Measurements from ENCODE around the gene PEPD. TPM values are rescaled to one million over a fixed set of nuclear protein-coding genes. Genes with fewer than 3 reads are reported as not detected.

PEPD gene
- total and polyA plus RNA-seq, 10 of the 15 experiments (the other 5 are each of a cell fraction or from before 2014, with no cell fraction given): 1.4 to 52.0 (median 20.2) TPM

- FAIRE-seq (no peak), DNase-seq (ENCODE audit: low read depth, low spot score) (no peak), ATAC-seq (no peak)
- BruUV-seq (replicated peaks): no TSS peak
- Histone ChIP-seq H3K79me2 (ENCODE audit: control insufficient read depth, insufficient read depth, low read length) (no peaks in the 10 kb centered on the region), H3K4me2 (ENCODE audit: control insufficient read depth, insufficient read depth) (no peak overlapping the region), H3K4me1 (ENCODE audit: control insufficient read depth, insufficient read depth, low read length) (no peaks in the 10 kb centered on the region), H3K9ac (ENCODE audit: control insufficient read depth, insufficient read depth, low read length) (no peak overlapping the region), H3K36me3 (ENCODE audit: control insufficient read depth in 2 of 2, insufficient read depth in 2 of 2, low read length in 1 of 2) (no peaks in the 10 kb centered on the region), H2AFZ (ENCODE audit: control insufficient read depth, low read depth, low read length) (no peak overlapping the region), H4K20me1 (ENCODE audit: control insufficient read depth, insufficient read depth) (no peaks in the 10 kb centered on the region), H3K9me3 (replicated peaks; ENCODE audit: control insufficient read depth, insufficient read depth, low read length) (no peaks in the 10 kb centered on the region), H3K27ac (ENCODE audit: control insufficient read depth, insufficient read depth) (no peak overlapping the region), H3K27me3 (replicated peaks in 1 of 2; ENCODE audit: control insufficient read depth in 2 of 2, insufficient read depth in 2 of 2, low read length in 1 of 2) (no peaks in the 10 kb centered on the region), H3K4me3 (no peak overlapping the region)
- ChIA-PET CTCF (no interaction called here), POLR2A (no interaction called here), RAD21 (ENCODE audit: unreplicated experiment) (no interaction called here), SMC1A (ENCODE audit: uncharacterized antibody, unreplicated experiment) (no interaction called here)
- TF ChIP-seq RFX5 (IDR thresholded peaks at IDR 0.05; ENCODE audit: low read depth, low read length): no peak
- no peak for TF ChIP-seq SPI1 (IDR thresholded peaks at IDR 0.05; ENCODE audit: borderline replicate concordance, insufficient read depth, low read depth, low read length)
- TF ChIP-seq CTCF (IDR thresholded peaks at IDR 0.05 in 2 of 3, conservative IDR thresholded peaks at IDR 0.05 in 1 of 3; ENCODE audit: control insufficient read depth in 2 of 3, extremely low read depth in 1 of 3, insufficient read depth in 1 of 3, low read depth in 3 of 3, low read length in 3 of 3): no peak
- TF ChIP-seq IRF4 (IDR thresholded peaks at IDR 0.05; ENCODE audit: low read depth, low read length): no peak
- TF ChIP-seq WRNIP1 (IDR thresholded peaks at IDR 0.05; ENCODE audit: borderline replicate concordance, low read depth, low read length): no peak
- TF ChIP-seq PKNOX1 (IDR thresholded peaks at IDR 0.05): no peak
- TF ChIP-seq TARDBP (IDR thresholded peaks at IDR 0.05; ENCODE audit: borderline replicate concordance): no peak
- TF ChIP-seq ZNF24 (IDR thresholded peaks at IDR 0.05): no peak
- TF ChIP-seq EED (IDR thresholded peaks at IDR 0.05; ENCODE audit: low read depth): no peak
- TF ChIP-seq ZBTB4 (CRISPR knock-in tag; IDR thresholded peaks at IDR 0.05): no peak
- TF ChIP-seq DPF2 (IDR thresholded peaks at IDR 0.05): no peak
- no peak for TF ChIP-seq MXI1 (IDR thresholded peaks at IDR 0.05; ENCODE audit: low read depth, low read length)
- in situ Hi-C loops (cut with MboI): no loop called here
- WGBS (ENCODE audit: insufficient coverage, insufficient replicate concordance, low lambda C conversion rate, missing lambda C conversion rate): 49% methylated on average over 22 of the region's 22 CpGs
- intact Hi-C loops (cut with micrococcal nuclease; ENCODE audit: unreplicated experiment): no loop called here
These were observed 84.9 kb downstream of the PEPD start for GRCh38 chr19:33436360-33437345.
